Measurements from ENCODE around the gene SESTD1. TPM values are rescaled to one million over a fixed set of nuclear protein-coding genes. Genes with fewer than 3 reads are reported as not detected.

Gene SESTD1, protein sequence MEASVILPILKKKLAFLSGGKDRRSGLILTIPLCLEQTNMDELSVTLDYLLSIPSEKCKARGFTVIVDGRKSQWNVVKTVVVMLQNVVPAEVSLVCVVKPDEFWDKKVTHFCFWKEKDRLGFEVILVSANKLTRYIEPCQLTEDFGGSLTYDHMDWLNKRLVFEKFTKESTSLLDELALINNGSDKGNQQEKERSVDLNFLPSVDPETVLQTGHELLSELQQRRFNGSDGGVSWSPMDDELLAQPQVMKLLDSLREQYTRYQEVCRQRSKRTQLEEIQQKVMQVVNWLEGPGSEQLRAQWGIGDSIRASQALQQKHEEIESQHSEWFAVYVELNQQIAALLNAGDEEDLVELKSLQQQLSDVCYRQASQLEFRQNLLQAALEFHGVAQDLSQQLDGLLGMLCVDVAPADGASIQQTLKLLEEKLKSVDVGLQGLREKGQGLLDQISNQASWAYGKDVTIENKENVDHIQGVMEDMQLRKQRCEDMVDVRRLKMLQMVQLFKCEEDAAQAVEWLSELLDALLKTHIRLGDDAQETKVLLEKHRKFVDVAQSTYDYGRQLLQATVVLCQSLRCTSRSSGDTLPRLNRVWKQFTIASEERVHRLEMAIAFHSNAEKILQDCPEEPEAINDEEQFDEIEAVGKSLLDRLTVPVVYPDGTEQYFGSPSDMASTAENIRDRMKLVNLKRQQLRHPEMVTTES
- 26.9 and 38.0 TPM in 2 replicates for total RNA-seq (2021)
- percentile 77 among the genes with signal in this experiment for Bru-seq, nascent RNA
- BruChase-seq, experiment 1, labeled RNA remaining after a 2-hour chase, result percentile 64 among the genes with signal in this experiment
- BruChase-seq, experiment 2, labeled RNA remaining after a 6-hour chase, result percentile 54 among the genes with signal in this experiment
- long read RNA-seq, full-length matches to known transcripts, result 14 of 20 reads
- long read RNA-seq, partial matches to known transcripts, result 2 of 20 reads
- long read RNA-seq, other reads (novel, unspliced or antisense), result 4 of 20 reads

DNA sequence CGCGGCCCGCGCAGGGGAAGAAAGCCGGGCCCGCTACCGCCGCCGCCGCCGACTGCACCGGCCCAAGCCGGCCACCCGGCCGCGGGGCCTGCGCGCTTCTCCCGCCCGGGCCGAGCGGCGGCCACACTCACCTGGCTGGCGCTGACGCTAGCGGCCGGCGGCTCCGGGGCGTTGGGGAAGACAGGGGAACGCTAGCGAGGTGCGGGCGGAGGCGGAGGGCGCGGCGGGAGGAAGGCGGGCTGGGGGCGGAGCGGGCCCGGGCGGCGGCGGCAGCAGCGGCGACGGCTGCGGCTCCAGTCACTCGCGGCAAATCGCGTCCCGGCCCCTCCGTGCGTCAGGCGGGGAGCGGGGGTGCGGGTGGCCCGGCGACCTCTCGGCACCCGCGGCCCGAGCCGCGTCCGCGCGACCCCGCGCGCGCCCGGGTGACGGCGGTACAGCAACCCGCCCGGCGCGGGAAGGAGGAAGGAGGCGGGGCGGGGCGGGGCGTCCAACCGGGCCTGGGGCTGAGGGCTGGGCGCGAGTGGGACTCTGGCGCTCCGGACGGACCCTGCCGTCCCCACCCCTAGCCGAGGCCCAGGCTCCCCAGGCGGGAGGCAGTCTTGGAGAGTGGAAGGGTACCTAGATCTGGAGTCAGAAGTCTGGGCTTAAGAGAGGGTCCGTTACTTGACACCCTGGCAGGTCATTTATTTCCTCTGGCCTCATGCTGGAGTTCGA, at the start of gene SESTD1:
Gene SESTD1, minus strand, starts transcription at position 465 of the 714 bp plus-strand sequence. CDS start 72,991 bp downstream, outside the sequence.
- Histone ChIP-seq H3K9me3 (ENCODE audit: low read depth, low read length, poor library complexity, severe bottlenecking) (no peaks in the 10 kb centered on the region), H3K27ac (ENCODE audit: low read depth, low read length, poor library complexity, severe bottlenecking) (peak within 1 kb of the TSS; percentile 40), H3K4me1 (ENCODE audit: insufficient read depth, low read length, poor library complexity, severe bottlenecking) (peaks cover 11% of the 10 kb centered on the region), H3K36me3 (ENCODE audit: insufficient read depth, low read length, poor library complexity, severe bottlenecking) (no peaks in the 10 kb centered on the region), H3K27me3 (replicated peaks; ENCODE audit: insufficient read depth, low read depth, low read length, poor library complexity) (no peaks in the 10 kb centered on the region), H3K4me3 (ENCODE audit: low read depth, low read length, poor library complexity, severe bottlenecking) (peak within 1 kb of the TSS; percentile 69)
- BruUV-seq (replicated peaks), result no TSS peak
- POLR2A ChIA-PET (ENCODE audit: low non-redundant PET), result no interaction called here
- intact Hi-C loops (cut with micrococcal nuclease; ENCODE audit: unreplicated experiment), result no loop called here
- no peak for TF ChIP-seq EZH2 (IDR thresholded peaks at IDR 0.05; ENCODE audit: borderline replicate concordance, low read depth, low read length, poor library complexity, severe bottlenecking)
- TF ChIP-seq, protein P1, sequence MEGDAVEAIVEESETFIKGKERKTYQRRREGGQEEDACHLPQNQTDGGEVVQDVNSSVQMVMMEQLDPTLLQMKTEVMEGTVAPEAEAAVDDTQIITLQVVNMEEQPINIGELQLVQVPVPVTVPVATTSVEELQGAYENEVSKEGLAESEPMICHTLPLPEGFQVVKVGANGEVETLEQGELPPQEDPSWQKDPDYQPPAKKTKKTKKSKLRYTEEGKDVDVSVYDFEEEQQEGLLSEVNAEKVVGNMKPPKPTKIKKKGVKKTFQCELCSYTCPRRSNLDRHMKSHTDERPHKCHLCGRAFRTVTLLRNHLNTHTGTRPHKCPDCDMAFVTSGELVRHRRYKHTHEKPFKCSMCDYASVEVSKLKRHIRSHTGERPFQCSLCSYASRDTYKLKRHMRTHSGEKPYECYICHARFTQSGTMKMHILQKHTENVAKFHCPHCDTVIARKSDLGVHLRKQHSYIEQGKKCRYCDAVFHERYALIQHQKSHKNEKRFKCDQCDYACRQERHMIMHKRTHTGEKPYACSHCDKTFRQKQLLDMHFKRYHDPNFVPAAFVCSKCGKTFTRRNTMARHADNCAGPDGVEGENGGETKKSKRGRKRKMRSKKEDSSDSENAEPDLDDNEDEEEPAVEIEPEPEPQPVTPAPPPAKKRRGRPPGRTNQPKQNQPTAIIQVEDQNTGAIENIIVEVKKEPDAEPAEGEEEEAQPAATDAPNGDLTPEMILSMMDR (conservative IDR thresholded peaks at IDR 0.05; ENCODE audit: low read depth, low read length), result no peak
- CTCF ChIA-PET, result no interaction called here
- peak; percentile 53 for DNase-seq (ENCODE audit: low spot score)

DNA sequence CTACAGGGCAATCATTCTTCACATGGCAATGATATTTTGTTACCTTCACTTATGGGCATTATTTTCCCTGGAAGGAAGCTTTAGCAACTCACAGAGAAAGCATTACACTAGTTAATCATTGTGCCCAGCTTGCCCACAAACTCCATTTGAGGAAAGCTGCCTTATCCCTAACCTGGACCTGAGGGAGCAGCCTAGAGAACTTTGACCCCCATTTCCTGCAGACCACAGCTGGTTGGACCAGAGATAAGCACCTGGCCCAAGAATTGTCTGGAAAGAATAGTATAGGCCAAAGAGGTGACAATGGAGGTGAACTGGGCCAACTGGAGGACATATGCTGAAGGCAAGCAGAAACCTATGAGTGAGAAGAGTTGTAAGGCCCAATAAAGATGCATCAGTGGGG, 48.4 kb upstream of the SESTD1 start:
- Histone ChIP-seq H3K27me3 (replicated peaks; ENCODE audit: insufficient read depth, low read depth, low read length, poor library complexity) (no peaks in the 10 kb centered on the region), H3K27ac (ENCODE audit: low read depth, low read length, poor library complexity, severe bottlenecking) (no peak overlapping the region), H3K4me1 (ENCODE audit: insufficient read depth, low read length, poor library complexity, severe bottlenecking) (no peaks in the 10 kb centered on the region), H3K4me3 (ENCODE audit: low read depth, low read length, poor library complexity, severe bottlenecking) (no peak overlapping the region), H3K36me3 (ENCODE audit: insufficient read depth, low read length, poor library complexity, severe bottlenecking) (no peaks in the 10 kb centered on the region), H3K9me3 (ENCODE audit: low read depth, low read length, poor library complexity, severe bottlenecking) (no peaks in the 10 kb centered on the region)
- ChIA-PET POLR2A (ENCODE audit: low non-redundant PET) (no interaction called here), CTCF (no interaction called here)
- no peak for DNase-seq (ENCODE audit: low spot score)
- BruUV-seq (replicated peaks), result no TSS peak
- TF ChIP-seq, protein P1 (conservative IDR thresholded peaks at IDR 0.05; ENCODE audit: low read depth, low read length), result no peak
- no peak for TF ChIP-seq EZH2 (IDR thresholded peaks at IDR 0.05; ENCODE audit: borderline replicate concordance, low read depth, low read length, poor library complexity, severe bottlenecking)
- intact Hi-C loops (cut with micrococcal nuclease; ENCODE audit: unreplicated experiment), result no loop called here

DNA sequence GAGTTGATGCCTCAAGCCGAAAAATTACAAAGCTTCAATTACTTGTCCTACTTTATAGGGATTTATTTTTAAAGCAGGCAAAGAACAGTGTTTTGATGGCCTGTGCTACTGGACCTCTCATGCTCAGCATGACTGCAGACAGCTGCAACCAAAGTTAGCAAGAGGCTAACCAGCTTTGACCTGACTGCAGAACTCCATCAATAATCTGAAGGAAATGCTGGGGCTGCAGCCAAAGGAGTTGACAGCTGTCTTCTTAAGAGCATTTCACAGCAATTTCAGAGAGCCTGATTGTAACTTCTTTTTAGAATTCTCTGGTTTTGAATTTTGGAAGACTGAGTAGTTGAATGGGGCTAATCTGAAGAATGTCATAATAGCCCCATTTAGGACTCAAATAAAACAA, 46.5 kb upstream of the SESTD1 start:
- no peaks in the 10 kb centered on the region for H3K36me3 ChIP-seq (ENCODE audit: insufficient read depth, low read length, poor library complexity, severe bottlenecking)
- TF ChIP-seq, protein P1 (conservative IDR thresholded peaks at IDR 0.05; ENCODE audit: low read depth, low read length), result no peak
- no peak for TF ChIP-seq EZH2 (IDR thresholded peaks at IDR 0.05; ENCODE audit: borderline replicate concordance, low read depth, low read length, poor library complexity, severe bottlenecking)
- no TSS peak for BruUV-seq (replicated peaks)
- intact Hi-C loops (cut with micrococcal nuclease; ENCODE audit: unreplicated experiment), result no loop called here
- no peaks in the 10 kb centered on the region for H3K27me3 ChIP-seq (replicated peaks; ENCODE audit: insufficient read depth, low read depth, low read length, poor library complexity)
- H3K4me3 ChIP-seq (ENCODE audit: low read depth, low read length, poor library complexity, severe bottlenecking), result no peak overlapping the region
- no peaks in the 10 kb centered on the region for H3K9me3 ChIP-seq (ENCODE audit: low read depth, low read length, poor library complexity, severe bottlenecking)
- H3K4me1 ChIP-seq (ENCODE audit: insufficient read depth, low read length, poor library complexity, severe bottlenecking), result no peaks in the 10 kb centered on the region
- H3K27ac ChIP-seq (ENCODE audit: low read depth, low read length, poor library complexity, severe bottlenecking), result no peak overlapping the region
- POLR2A ChIA-PET (ENCODE audit: low non-redundant PET), result no interaction called here
- CTCF ChIA-PET, result no interaction called here
- DNase-seq (ENCODE audit: low spot score), result no peak

Measured in A673 (cell line).